ENCODE results near the gene MOV10. TPM values are rescaled to one million over a fixed set of nuclear protein-coding genes. Genes with fewer than 3 reads are reported as not detected.
A peak's percentile ranks its signal among the peaks of the same experiment; 100 is the strongest.

Gene MOV10
- total and polyA plus RNA-seq, 2 experiments from 2014 or later: 62.0 to 96.2 TPM

GRCh38 chr1:112685913-112686312, 11.5 kb downstream of the MOV10 start:
- Histone ChIP-seq H3K9me3 (ENCODE audit: low read depth) (no peaks in the 10 kb centered on the region), H3K27ac (no peak overlapping the region), H3K27me3 (no peaks in the 10 kb centered on the region), H3K4me3 (no peak overlapping the region), H3K4me1 (ENCODE audit: low read depth) (peaks cover 10% of the 10 kb centered on the region), H3K36me3 (no peaks in the 10 kb centered on the region)
- TF ChIP-seq, protein P1, sequence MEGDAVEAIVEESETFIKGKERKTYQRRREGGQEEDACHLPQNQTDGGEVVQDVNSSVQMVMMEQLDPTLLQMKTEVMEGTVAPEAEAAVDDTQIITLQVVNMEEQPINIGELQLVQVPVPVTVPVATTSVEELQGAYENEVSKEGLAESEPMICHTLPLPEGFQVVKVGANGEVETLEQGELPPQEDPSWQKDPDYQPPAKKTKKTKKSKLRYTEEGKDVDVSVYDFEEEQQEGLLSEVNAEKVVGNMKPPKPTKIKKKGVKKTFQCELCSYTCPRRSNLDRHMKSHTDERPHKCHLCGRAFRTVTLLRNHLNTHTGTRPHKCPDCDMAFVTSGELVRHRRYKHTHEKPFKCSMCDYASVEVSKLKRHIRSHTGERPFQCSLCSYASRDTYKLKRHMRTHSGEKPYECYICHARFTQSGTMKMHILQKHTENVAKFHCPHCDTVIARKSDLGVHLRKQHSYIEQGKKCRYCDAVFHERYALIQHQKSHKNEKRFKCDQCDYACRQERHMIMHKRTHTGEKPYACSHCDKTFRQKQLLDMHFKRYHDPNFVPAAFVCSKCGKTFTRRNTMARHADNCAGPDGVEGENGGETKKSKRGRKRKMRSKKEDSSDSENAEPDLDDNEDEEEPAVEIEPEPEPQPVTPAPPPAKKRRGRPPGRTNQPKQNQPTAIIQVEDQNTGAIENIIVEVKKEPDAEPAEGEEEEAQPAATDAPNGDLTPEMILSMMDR (IDR thresholded peaks at IDR 0.05; ENCODE audit: low read depth, low read length): no peak
- DNase-seq (ENCODE audit: low read depth in 1 of 2, low spot score in 1 of 2): no peak

- no peaks in the 10 kb centered on the region for H3K27me3 ChIP-seq
- no peaks in the 10 kb centered on the region for H3K9me3 ChIP-seq (ENCODE audit: low read depth)
- peaks cover 10% of the 10 kb centered on the region for H3K4me1 ChIP-seq (ENCODE audit: low read depth)
- TF ChIP-seq, protein P1 (IDR thresholded peaks at IDR 0.05; ENCODE audit: low read depth, low read length): no peak
- no peak overlapping the region for H3K4me3 ChIP-seq
- DNase-seq (ENCODE audit: low read depth in 1 of 2, low spot score in 1 of 2): no peak
- H3K27ac ChIP-seq: no peak overlapping the region
- H3K36me3 ChIP-seq: peaks cover 3% of the 10 kb centered on the region
Measured at GRCh38 chr1:112686417-112686816, 12.0 kb downstream of the MOV10 start.

DNA sequence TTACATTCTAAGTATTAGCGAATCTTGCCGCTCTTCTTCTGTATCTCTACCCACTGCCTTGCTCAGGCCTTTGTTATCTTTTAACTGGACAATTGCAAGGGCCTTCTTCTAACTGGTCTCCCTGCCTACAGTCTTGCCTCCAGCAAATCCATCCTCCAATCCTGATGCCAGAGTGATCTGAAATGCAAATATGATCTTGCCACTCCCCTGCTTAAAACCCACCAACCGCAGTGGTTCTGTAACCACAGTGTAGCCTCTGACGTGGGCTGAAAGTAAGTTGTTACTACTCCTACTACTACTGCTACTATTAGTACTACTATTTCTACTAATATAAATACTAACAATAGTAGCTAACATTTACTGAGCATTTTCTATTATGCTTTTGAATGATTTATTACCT, 12.4 kb downstream of the MOV10 start:
- DNase-seq (ENCODE audit: low read depth in 1 of 2, low spot score in 1 of 2): no peak
- Histone ChIP-seq H3K36me3 (peaks cover 7% of the 10 kb centered on the region), H3K27me3 (no peaks in the 10 kb centered on the region), H3K4me3 (no peak overlapping the region), H3K27ac (peak overlapping the region; percentile 55), H3K4me1 (ENCODE audit: low read depth) (peaks cover 10% of the 10 kb centered on the region), H3K9me3 (ENCODE audit: low read depth) (no peaks in the 10 kb centered on the region)
- TF ChIP-seq, protein P1 (IDR thresholded peaks at IDR 0.05; ENCODE audit: low read depth, low read length): no peak

DNA sequence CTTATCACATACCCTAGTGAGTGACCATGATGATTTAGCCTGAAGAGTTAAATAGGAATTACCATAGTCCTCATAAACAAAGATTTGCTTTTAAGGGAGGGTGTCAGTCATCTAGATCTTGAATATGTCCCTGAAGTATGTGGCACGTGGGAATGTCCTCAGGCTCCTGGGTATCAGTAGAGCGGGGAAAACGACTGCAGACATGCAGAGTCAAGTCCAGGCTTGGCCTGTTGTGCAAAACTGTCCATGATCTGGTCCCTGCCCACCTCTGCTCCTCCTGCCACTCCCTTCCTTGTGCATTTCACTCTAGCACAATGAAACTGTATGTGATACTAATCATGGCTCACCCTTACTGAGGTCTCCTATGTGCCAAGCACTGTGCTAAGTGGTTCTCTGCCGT, 12.9 kb downstream of the MOV10 start:
- Histone ChIP-seq H3K27ac (peak overlapping the region; percentile 55), H3K4me3 (no peak overlapping the region), H3K27me3 (no peaks in the 10 kb centered on the region), H3K9me3 (ENCODE audit: low read depth) (no peaks in the 10 kb centered on the region), H3K4me1 (ENCODE audit: low read depth) (peaks cover 10% of the 10 kb centered on the region), H3K36me3 (peaks cover 12% of the 10 kb centered on the region)
- TF ChIP-seq, protein P1 (IDR thresholded peaks at IDR 0.05; ENCODE audit: low read depth, low read length): no peak
- DNase-seq (ENCODE audit: low read depth in 1 of 2, low spot score in 1 of 2): no peak

GRCh38 chr1:112687785-112688496, 13.5 kb downstream of the MOV10 start:
- Histone ChIP-seq H3K36me3 (peaks cover 16% of the 10 kb centered on the region), H3K4me1 (ENCODE audit: low read depth) (peaks cover 10% of the 10 kb centered on the region), H3K27ac (peak overlapping the region; percentile 55), H3K27me3 (no peaks in the 10 kb centered on the region), H3K9me3 (ENCODE audit: low read depth) (no peaks in the 10 kb centered on the region), H3K4me3 (no peak overlapping the region)
- TF ChIP-seq, protein P1 (IDR thresholded peaks at IDR 0.05; ENCODE audit: low read depth, low read length): no peak
- DNase-seq (ENCODE audit: low read depth in 1 of 2, low spot score in 1 of 2): no peak

Data from cardiac muscle cell (in vitro differentiated cells and primary cell).